ENCODE measurements around the gene DDX51.

GRCh38 chr12:132186208-132186856 is 42.2 kb upstream of the DDX51 start:
- TF ChIP-seq EP300 (IDR thresholded peaks at IDR 0.05): no peak
- TF ChIP-seq CTCF (IDR thresholded peaks at IDR 0.05): no peak
- TF ChIP-seq POLR2AphosphoS5 (IDR thresholded peaks at IDR 0.05): no peak
- no peak for TF ChIP-seq POLR2A (IDR thresholded peaks at IDR 0.05; ENCODE audit: low read depth)

All from esophagus muscularis mucosa (tissue), 4 donors.